Activated CD8-positive, alpha-beta memory T cell treated with anti-CD3 and anti-CD28 coated beads, Interleukin-2, amount 10 ng/mL, durations not matched to agents 7 days and 5 days (primary cell): Measurements from ENCODE around the gene P3H3. TPM values are rescaled to one million over a fixed set of nuclear protein-coding genes. Genes with fewer than 3 reads are reported as not detected.

ENCODE experiments used
- ATAC-seq: fragments of 150-1000 bp; cut with Tn5 transposase; one replicate; pipeline ENCODE4 v1.10.0; 2021; ENCODE audit warnings: moderate library complexity
- CTCF ChIA-PET: fragments of 350-600 bp; sonication (Branson Sonifier 250); formaldehyde crosslinking; loops from one replicate; lab custom pipeline; 2021; ENCODE audit warnings: antibody characterized with exemption; lab: Charles Lee
- DNase-seq: peaks from one replicate; pipeline ENCODE4 v3.0.0-alpha.2; 2020
- H3K27ac Mint-ChIP-seq: one replicate; pipeline ENCODE4 v1.8.0; 2021; ENCODE audit warnings: mild to moderate bottlenecking, mixed read lengths
- H3K27me3 Mint-ChIP-seq: one replicate; pipeline ENCODE4 v1.8.0; 2021; ENCODE audit warnings: mixed read lengths
- H3K36me3 Mint-ChIP-seq: one replicate; pipeline ENCODE4 v1.8.0; 2021; ENCODE audit warnings: mild to moderate bottlenecking, mixed read lengths
- H3K4me1 Mint-ChIP-seq: one replicate; pipeline ENCODE4 v1.8.0; 2021; ENCODE audit warnings: mixed read lengths
- H3K4me3 Mint-ChIP-seq: one replicate; pipeline ENCODE4 v1.8.0; 2021; ENCODE audit warnings: mild to moderate bottlenecking, moderate library complexity, mixed read lengths
- H3K9me3 Mint-ChIP-seq: one replicate; pipeline ENCODE4 v1.8.0; 2022; ENCODE audit warnings: low read depth, mixed read lengths
- total RNA-seq, 2 experiments: library from RNA; stranded (reverse); gene quantifications; one replicate each; pipeline ENCODE4 v1.2.3, GENCODE V29; 2021

Gene P3H3, protein sequence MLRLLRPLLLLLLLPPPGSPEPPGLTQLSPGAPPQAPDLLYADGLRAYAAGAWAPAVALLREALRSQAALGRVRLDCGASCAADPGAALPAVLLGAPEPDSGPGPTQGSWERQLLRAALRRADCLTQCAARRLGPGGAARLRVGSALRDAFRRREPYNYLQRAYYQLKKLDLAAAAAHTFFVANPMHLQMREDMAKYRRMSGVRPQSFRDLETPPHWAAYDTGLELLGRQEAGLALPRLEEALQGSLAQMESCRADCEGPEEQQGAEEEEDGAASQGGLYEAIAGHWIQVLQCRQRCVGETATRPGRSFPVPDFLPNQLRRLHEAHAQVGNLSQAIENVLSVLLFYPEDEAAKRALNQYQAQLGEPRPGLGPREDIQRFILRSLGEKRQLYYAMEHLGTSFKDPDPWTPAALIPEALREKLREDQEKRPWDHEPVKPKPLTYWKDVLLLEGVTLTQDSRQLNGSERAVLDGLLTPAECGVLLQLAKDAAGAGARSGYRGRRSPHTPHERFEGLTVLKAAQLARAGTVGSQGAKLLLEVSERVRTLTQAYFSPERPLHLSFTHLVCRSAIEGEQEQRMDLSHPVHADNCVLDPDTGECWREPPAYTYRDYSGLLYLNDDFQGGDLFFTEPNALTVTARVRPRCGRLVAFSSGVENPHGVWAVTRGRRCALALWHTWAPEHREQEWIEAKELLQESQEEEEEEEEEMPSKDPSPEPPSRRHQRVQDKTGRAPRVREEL
- total RNA-seq, result under 1 TPM; 0.23 to 0.99 TPM

DNA sequence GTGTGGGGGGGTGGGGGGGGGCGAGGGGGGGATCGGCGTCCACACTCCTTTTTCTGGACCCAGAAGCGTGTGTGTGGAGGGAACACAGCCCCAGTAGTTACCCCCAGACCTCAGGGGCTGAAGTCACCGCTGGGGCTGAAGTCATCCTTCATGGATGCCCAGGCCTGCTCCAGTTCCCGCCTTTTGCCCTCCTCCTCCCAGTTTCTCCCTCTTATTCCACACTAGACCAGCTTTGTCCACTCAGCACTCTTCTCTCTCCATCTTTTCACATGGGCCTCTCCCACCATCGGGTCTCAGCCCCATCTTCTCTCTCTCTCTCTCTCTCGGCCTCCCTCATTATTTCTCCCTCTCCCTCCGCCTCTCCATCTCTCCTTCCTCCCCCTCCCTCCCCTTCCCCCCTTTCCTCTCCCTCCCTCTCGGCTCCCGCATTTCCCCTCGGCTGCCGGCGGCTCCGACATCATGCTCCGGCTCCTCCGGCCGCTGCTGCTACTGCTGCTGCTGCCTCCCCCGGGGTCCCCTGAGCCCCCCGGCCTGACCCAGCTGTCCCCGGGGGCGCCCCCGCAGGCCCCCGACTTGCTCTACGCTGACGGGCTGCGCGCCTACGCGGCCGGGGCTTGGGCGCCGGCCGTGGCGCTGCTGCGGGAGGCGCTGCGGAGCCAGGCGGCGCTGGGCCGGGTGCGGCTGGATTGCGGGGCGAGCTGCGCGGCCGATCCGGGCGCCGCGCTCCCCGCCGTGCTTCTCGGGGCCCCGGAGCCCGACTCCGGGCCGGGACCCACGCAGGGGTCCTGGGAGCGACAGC is at the start of gene P3H3:
Gene P3H3, plus strand, starts transcription at position 426 of the 799 bp plus-strand sequence. Its CDS starts 34 bp downstream, at position 460.
- H3K27ac Mint-ChIP-seq, result no peak within 1 kb of the TSS
- CTCF ChIA-PET, result interaction anchor here (0.8 to 10.4 kb wide), 11 partner anchors 9 to 139 kb away, joined by 3 to 120 read pairs (median 5); partner anchors contain the start of genes GNB3, LAG3, MLF2 and USP5
- ATAC-seq (peak; percentile 49), DNase-seq (no peak)
- peaks cover 19% of the 10 kb centered on the region for H3K4me1 Mint-ChIP-seq
- H3K27me3 Mint-ChIP-seq, result peaks cover 75% of the 10 kb centered on the region
- peak within 1 kb of the TSS; percentile 68 for H3K4me3 Mint-ChIP-seq
- no peaks in the 10 kb centered on the region for H3K9me3 Mint-ChIP-seq
- no peaks in the 10 kb centered on the region for H3K36me3 Mint-ChIP-seq

DNA sequence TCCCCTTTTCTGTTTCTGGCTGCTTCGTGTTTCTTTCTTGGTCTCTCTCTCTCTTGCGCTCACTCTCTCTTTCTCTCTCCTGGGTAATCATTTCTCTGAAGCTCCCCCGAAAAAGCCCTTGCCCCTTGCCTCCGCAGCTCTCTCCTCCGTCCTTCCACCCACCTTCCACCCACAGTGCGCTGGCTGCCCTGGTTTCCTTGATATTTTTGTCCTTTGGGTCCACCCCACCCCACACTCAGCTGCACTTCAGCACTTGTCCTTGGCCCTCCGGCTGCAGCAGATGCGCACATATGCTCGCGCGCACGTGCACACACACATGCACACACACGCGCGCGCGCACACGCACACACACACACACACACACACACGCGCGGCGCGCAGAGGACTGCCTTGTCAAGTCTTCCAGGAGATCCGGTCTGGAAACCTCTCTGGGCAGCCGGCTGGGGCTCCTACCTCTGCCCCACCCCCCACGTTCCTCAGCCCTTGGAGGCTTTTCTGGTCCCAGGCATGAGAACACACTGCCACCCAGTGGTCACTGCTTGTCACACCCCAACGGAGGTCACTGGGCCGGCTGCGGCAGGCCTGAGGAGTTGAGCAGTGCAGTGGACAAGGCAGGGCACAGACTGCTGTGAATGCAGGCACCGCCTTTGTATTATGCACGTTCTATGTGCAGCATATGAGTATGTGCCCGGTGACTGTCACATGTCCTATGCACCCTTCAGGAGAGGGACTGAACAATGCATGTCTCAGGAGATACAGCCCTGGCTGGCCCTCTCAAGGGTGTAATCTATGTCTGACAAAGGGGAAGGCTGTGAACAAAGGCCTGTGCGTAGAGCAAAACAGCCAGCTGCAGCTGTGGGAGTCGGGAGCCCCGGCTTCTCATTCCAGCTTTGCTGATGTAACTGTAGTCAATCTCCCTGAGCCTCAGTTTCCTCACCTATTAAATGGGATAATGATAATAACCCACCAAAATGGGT is 49.3 kb upstream of the P3H3 start:
- Mint-ChIP-seq H3K9me3 (no peaks in the 10 kb centered on the region), H3K36me3 (peaks cover 46% of the 10 kb centered on the region), H3K4me3 (peak overlapping the region; percentile 52), H3K27me3 (no peaks in the 10 kb centered on the region), H3K4me1 (peaks cover 60% of the 10 kb centered on the region), H3K27ac (peak overlapping the region; percentile 80)
- ATAC-seq, result peak; percentile 70
- peak; percentile 94 for DNase-seq
- CTCF ChIA-PET, result interaction anchor here (0.6 to 12.3 kb wide), 18 partner anchors 8 to 160 kb away, joined by 3 to 117 read pairs (median 4); partner anchors contain the start of genes COPS7A, MLF2, P3H3 and PTMS

DNA sequence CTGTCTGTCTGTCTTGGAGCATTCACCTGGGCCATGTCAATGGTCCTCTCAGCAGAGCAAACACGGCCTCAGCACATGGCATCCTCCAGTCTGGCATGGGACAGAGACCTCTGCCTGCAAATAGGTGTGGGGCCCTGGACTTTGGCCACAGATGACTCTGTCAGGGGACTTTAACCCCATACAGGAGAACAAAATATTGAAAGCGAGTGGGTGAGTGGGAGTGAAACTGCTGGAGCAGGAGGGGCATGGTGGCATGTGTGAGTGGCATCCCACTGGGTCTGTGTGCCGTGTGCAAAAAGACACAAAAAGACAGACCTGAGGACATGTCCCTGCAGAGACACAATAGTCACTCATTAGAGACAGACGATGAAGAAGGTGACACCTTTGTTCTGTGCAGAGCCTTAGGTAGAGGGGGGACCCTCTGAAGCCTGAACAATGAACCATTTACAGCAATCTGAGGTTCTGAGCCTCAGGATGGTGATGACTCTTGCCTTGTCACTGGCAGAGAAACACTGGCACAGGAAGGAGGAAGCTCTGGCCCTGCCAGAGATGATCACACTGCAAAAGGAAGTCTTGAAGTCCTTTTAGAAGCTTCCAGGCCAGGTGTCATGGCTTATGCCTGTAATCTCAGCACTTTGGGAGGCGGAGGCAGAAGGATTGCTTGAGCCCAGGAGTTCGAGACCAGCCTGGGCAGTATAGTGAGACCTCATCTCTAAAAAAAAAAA is 48.3 kb upstream of the P3H3 start:
- DNase-seq (no peak), ATAC-seq (no peak)
- Mint-ChIP-seq H3K4me1 (peaks cover 57% of the 10 kb centered on the region), H3K27me3 (no peaks in the 10 kb centered on the region), H3K4me3 (no peak overlapping the region), H3K9me3 (no peaks in the 10 kb centered on the region), H3K27ac (peak overlapping the region; percentile 80), H3K36me3 (peaks cover 37% of the 10 kb centered on the region)
- CTCF ChIA-PET, result interaction anchor here (0.6 to 12.3 kb wide), 13 partner anchors 12 to 242 kb away, joined by 3 to 117 read pairs (median 6); partner anchors contain the start of genes COPS7A, MLF2, P3H3 and PTMS

DNA sequence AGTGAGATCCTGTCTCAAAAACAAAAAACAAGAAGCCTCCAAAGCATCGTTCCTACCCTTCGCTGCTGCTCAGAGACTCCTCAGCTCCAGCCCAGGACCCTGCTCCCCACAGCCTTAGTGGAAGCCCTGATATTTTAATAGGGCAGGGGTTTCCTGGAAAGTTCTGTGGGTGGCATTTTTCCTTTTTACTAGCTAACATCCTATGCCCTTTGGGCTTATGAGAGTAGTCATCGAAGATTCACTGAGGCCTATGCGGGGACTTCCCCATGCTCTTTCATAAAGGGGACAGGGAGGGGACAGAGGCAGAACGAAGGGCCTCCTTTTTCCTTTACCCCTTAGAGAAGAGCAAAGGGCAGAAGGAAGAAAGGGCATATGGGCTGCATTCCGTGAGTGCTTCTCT is 47.6 kb upstream of the P3H3 start:
- Mint-ChIP-seq H3K4me1 (peaks cover 53% of the 10 kb centered on the region), H3K27me3 (no peaks in the 10 kb centered on the region)
- DNase-seq, result no peak

DNA sequence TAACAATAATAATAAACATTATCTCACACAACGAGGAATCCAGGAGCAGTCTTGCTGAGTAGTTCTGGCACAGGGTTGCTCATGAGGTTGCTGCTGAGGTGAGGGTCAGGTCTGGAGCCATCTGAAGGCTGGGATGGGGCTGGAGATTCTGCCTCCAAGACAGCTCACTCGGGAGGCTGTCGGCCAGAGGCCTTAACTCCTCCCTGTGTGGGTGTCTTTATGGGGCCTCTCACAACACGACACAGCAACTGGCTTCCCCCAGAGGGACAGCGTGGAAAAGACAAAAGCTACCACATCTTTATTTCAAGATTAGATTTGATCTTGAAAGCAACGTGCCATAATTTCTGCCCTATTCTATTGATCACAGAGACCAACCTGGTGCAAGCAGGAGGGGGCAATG is 46.1 kb upstream of the P3H3 start:
- Mint-ChIP-seq H3K27me3 (no peaks in the 10 kb centered on the region), H3K4me1 (peaks cover 42% of the 10 kb centered on the region), H3K4me3 (no peak overlapping the region), H3K9me3 (no peaks in the 10 kb centered on the region), H3K27ac (no peak overlapping the region), H3K36me3 (peaks cover 14% of the 10 kb centered on the region)
- DNase-seq (no peak), ATAC-seq (no peak)
- CTCF ChIA-PET, result interaction anchor here (6.1 to 12.3 kb wide), 3 partner anchors 14 to 44 kb away, joined by 54 to 117 read pairs (median 108); partner anchors contain the start of genes MLF2, P3H3 and PTMS

More for the DNA sequence above, 47.6 kb upstream of the P3H3 start:
- CTCF ChIA-PET, result interaction anchor here (0.9 to 12.3 kb wide), 12 partner anchors 12 to 243 kb away, joined by 3 to 117 read pairs (median 6); partner anchors contain the start of genes COPS7A, MLF2, P3H3 and PTMS
- no peaks in the 10 kb centered on the region for H3K9me3 Mint-ChIP-seq
- no peak for ATAC-seq
- H3K27ac Mint-ChIP-seq, result peak overlapping the region; percentile 64
- no peak overlapping the region for H3K4me3 Mint-ChIP-seq
- H3K36me3 Mint-ChIP-seq, result peaks cover 30% of the 10 kb centered on the region

DNA sequence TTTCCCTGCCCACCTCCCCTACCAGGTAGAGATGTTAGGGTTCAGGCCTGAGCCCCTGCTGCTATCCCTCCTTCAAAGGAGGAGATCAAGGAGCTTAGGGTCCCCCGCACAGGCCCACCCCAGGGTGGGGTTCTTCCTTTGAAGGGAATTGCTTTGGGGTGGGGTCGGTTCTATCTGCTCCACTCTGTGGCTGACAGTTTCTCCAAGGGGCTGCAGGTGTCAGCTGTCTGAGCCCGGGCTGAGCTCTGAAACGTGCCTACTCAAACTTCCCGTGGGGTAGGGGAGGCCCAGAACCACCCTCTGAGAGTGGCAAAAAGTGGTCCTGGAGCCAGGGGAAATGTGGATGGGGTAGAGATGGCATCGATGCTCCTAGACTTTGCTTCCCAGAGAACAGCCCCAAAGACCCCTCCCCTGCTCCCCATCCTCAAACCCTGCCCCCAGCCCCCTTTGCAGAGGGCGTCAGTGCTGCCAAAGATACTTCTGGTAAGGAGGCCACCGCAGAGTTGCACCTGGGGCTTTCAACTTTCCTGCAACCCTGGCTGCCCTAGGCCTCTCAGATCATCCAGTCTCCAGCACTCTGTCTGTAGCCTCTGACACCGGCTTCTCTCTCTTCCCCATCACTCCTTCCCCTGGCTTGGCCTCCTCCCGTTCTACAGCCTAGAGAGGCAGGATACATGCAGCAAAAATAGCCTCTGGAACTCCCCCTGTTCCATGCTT is 45.2 kb upstream of the P3H3 start:
- Mint-ChIP-seq H3K9me3 (no peaks in the 10 kb centered on the region), H3K4me3 (no peak overlapping the region), H3K36me3 (peaks cover 6% of the 10 kb centered on the region), H3K27ac (no peak overlapping the region), H3K27me3 (no peaks in the 10 kb centered on the region), H3K4me1 (peaks cover 33% of the 10 kb centered on the region)
- CTCF ChIA-PET, result interaction anchor here (6.1 to 12.3 kb wide), 3 partner anchors 15 to 43 kb away, joined by 54 to 117 read pairs (median 108); partner anchors contain the start of genes MLF2, P3H3 and PTMS
- no peak for ATAC-seq
- no peak for DNase-seq

DNA sequence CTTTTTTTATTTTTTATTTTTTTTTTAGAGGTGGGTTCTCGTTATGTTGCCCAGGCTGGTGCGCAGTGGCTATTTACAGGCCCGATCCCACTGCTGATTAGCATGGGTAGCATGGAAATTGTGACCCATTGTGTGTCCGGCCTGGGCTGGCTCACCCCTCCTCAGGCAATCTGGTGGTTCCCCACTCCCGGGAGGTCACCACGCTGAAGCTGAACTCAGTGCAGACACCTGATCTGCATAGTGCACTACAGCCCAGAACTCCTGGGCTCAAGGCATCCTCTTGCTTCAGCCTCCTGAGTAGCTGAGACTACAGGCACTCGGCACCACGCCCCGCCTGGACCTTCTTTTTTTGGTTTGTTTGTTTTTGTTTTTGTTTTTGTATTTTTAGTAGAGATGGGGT is 44.4 kb upstream of the P3H3 start:
- Mint-ChIP-seq H3K36me3 (no peaks in the 10 kb centered on the region), H3K4me3 (no peak overlapping the region), H3K4me1 (peaks cover 25% of the 10 kb centered on the region), H3K27me3 (no peaks in the 10 kb centered on the region), H3K9me3 (no peaks in the 10 kb centered on the region), H3K27ac (no peak overlapping the region)
- ATAC-seq (no peak), DNase-seq (no peak)
- CTCF ChIA-PET, result interaction anchor here (1.1 to 12.3 kb wide), 5 partner anchors 16 to 53 kb away, joined by 3 to 117 read pairs (median 54); partner anchors contain the start of genes MLF2, P3H3 and PTMS

DNA sequence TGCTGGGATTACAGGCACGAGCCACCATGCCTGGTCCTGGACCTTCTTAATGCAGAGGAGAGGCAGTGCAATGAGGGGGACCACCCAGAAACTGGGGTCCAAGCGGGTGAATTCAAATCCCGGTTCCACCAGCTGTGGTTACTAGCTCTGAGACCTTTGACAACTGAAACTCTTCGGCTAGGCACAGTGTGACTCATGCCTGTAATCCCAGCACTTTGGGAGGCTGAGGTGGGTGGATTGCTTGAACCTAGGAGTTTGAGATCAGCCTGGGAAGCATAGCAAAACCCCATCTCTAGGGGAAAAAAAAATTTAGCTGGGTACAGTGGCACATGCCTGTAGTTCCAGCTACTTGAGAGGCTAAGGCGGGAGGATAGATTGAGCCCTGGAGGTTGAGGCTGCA is 43.9 kb upstream of the P3H3 start:
- peaks cover 1% of the 10 kb centered on the region for H3K27me3 Mint-ChIP-seq
- CTCF ChIA-PET, result interaction anchor here (1.0 to 12.3 kb wide), 6 partner anchors 17 to 52 kb away, joined by 3 to 117 read pairs (median 28); partner anchors contain the start of genes MLF2, P3H3 and PTMS
- ATAC-seq (no peak), DNase-seq (no peak)
- H3K27ac Mint-ChIP-seq, result no peak overlapping the region
- no peaks in the 10 kb centered on the region for H3K36me3 Mint-ChIP-seq
- H3K4me1 Mint-ChIP-seq, result peaks cover 23% of the 10 kb centered on the region
- no peak overlapping the region for H3K4me3 Mint-ChIP-seq
- H3K9me3 Mint-ChIP-seq, result no peaks in the 10 kb centered on the region

DNA sequence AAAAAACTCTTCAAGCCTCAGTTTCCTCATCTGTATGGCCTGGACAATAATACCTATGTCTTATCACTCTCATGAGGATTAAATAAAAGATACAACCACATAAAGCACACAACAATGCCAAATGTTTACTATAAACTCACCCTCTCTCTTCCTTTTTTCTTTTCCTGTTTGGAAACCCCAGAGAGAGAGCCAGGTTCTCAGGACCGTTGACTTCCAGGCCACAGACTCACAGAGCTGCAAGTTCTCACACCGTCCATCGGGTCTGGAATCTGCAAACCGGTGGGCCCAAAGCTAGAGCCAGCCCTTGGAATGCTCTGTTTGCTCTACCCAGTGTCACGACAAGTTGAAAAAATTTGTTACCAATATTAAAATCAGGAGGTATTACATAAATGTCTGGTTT is 43.4 kb upstream of the P3H3 start:
- H3K9me3 Mint-ChIP-seq, result no peaks in the 10 kb centered on the region
- no peak overlapping the region for H3K27ac Mint-ChIP-seq
- H3K4me3 Mint-ChIP-seq, result no peak overlapping the region
- H3K36me3 Mint-ChIP-seq, result no peaks in the 10 kb centered on the region
- CTCF ChIA-PET, result interaction anchor here (1.0 to 12.3 kb wide), 5 partner anchors 17 to 52 kb away, joined by 3 to 117 read pairs (median 3); partner anchors contain the start of genes MLF2, P3H3 and PTMS
- DNase-seq, result no peak
- peaks cover 20% of the 10 kb centered on the region for H3K4me1 Mint-ChIP-seq
- peaks cover 6% of the 10 kb centered on the region for H3K27me3 Mint-ChIP-seq
- ATAC-seq, result no peak

DNA sequence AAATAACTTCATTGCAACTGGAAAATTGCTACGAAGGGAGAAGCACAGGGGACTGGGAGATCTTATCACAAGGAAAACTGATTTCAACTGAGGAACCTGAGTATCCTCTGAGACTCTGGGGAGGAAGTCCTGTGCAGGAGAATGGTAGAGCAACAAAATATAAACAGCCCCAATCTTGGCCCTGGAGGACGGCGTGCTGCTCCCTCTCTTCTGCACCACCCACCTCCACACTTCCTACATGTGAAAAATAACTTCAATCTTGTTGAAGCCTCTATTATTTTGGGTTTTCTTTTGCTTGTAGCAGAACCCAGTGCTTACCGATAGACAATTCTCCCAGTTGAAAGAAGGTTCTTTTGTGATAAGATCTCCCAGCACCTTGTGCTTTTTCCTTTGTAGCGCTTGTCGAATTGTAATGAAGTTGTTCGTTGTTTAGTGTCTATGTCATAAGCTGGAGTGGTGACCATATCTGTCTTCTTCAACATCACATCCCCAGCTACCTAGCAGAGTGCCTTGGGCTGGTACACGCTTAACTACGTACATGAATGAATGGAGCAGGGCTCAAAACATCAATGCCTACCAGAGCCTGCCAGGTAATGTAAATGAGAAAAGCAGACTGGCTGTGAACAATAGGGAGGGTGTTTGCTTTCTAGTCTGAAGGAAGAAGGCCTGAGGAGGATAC is 41.7 kb upstream of the P3H3 start:
- DNase-seq (no peak), ATAC-seq (no peak)
- Mint-ChIP-seq H3K27ac (no peak overlapping the region), H3K4me3 (no peak overlapping the region), H3K9me3 (no peaks in the 10 kb centered on the region), H3K27me3 (peaks cover 7% of the 10 kb centered on the region), H3K36me3 (no peaks in the 10 kb centered on the region), H3K4me1 (peaks cover 8% of the 10 kb centered on the region)
- CTCF ChIA-PET, result interaction anchor here (0.7 to 2.3 kb wide), 6 partner anchors 8 to 50 kb away, joined by 3 to 9 read pairs (median 4); partner anchors contain the start of genes MLF2 and PTMS
